ENCODE results near the gene DLG2.

DLG2 gene

DNA sequence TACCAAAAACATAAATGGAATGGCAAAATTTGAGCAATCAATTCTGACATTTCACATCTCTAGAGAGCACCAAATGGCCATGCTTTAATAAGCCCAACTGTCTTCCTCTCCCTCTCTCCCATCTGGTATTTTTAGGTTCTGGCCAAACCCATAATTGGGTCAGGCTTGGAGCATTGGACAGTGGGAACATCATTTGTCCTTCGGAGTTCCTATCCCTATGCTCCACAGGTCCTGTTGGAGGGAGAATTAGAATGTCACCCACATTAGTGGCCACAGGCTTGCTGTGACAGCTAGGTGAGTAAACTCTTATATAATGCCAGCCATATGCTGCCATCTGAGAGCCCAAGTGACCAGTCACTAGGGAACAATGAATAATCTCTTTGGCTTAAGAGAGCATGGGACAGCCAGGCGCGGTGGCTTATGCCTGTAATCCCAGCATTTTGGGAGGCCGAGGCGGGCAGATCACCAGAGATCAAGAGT is 2090.0 kb downstream of the DLG2 start:
- TF ChIP-seq, protein P1, sequence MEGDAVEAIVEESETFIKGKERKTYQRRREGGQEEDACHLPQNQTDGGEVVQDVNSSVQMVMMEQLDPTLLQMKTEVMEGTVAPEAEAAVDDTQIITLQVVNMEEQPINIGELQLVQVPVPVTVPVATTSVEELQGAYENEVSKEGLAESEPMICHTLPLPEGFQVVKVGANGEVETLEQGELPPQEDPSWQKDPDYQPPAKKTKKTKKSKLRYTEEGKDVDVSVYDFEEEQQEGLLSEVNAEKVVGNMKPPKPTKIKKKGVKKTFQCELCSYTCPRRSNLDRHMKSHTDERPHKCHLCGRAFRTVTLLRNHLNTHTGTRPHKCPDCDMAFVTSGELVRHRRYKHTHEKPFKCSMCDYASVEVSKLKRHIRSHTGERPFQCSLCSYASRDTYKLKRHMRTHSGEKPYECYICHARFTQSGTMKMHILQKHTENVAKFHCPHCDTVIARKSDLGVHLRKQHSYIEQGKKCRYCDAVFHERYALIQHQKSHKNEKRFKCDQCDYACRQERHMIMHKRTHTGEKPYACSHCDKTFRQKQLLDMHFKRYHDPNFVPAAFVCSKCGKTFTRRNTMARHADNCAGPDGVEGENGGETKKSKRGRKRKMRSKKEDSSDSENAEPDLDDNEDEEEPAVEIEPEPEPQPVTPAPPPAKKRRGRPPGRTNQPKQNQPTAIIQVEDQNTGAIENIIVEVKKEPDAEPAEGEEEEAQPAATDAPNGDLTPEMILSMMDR (IDR thresholded peaks at IDR 0.05; ENCODE audit: borderline replicate concordance, control extremely low read depth, extremely low read depth, insufficient read depth, missing control alignments) = no peak
- no peak for DNase-seq (ENCODE audit: low spot score)
- in situ Hi-C loops (cut with MboI; ENCODE audit: low sequenced_read_pairs, unreplicated experiment) = no loop called here

DNA sequence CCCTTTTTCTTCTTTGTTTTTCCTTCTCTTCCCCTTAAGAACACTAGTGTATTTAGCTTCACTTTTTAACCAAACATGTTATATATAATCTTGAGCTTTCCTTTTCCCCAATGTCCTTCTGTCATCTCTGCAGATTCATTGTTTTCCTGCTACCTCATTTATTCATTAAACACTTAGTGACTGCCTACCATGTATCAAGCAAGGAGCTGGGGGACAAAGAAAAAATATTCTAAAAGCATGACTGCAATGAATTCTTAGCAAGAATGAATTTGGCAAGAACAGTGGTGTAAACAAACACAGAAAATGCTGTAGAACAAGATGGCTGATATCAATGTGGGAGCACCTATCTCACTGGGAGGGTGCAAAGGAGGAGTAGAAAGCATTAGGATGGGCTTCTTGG is 2094.0 kb downstream of the DLG2 start:
- DNase-seq (ENCODE audit: low spot score) = no peak
- in situ Hi-C loops (cut with MboI; ENCODE audit: low sequenced_read_pairs, unreplicated experiment) = no loop called here
- TF ChIP-seq, protein P1 (IDR thresholded peaks at IDR 0.05; ENCODE audit: borderline replicate concordance, control extremely low read depth, extremely low read depth, insufficient read depth, missing control alignments) = no peak

DNA sequence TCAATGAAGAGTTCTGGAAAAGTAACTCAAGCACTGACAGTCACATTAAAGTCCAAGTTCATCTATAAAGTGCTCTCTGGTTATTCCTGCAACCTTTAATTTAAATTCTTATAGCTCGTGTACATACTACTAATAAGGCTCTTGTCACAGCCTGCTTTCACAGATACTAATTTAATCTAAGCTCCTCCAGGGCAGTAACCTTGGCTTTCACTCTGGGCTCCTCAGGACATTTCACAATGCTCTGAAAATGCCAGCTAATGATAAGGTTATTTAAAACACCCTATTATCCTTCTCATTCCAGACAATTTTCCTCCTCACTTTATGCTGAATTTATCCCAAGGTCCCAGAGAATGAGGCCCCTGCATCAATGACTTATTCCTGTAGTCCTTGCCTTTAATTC is 2098.3 kb downstream of the DLG2 start:
- no peak for DNase-seq (ENCODE audit: low spot score)
- TF ChIP-seq, protein P1 (IDR thresholded peaks at IDR 0.05; ENCODE audit: borderline replicate concordance, control extremely low read depth, extremely low read depth, insufficient read depth, missing control alignments) = no peak
- in situ Hi-C loops (cut with MboI; ENCODE audit: low sequenced_read_pairs, unreplicated experiment) = no loop called here

DNA sequence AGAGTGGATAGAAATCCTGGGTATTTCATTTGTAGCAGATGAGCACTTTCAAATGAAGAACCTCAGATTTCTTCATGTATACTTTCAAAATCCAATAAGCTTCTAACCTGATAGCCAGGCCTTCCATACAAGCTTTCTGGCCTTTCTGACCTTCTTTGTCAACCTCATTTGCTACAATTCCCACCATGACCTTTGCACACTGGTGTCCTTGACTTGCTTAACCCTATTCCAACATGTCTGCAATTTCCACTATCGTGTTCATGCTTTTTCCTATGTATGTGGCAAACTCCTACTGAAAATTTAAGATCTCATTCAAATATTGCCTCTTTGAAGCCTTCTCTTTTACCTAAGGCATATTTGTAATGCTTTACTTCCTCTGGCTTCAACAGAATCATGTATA is 2098.9 kb downstream of the DLG2 start:
- in situ Hi-C loops (cut with MboI; ENCODE audit: low sequenced_read_pairs, unreplicated experiment) = no loop called here
- TF ChIP-seq, protein P1 (IDR thresholded peaks at IDR 0.05; ENCODE audit: borderline replicate concordance, control extremely low read depth, extremely low read depth, insufficient read depth, missing control alignments) = no peak
- no peak for DNase-seq (ENCODE audit: low spot score)

DNA sequence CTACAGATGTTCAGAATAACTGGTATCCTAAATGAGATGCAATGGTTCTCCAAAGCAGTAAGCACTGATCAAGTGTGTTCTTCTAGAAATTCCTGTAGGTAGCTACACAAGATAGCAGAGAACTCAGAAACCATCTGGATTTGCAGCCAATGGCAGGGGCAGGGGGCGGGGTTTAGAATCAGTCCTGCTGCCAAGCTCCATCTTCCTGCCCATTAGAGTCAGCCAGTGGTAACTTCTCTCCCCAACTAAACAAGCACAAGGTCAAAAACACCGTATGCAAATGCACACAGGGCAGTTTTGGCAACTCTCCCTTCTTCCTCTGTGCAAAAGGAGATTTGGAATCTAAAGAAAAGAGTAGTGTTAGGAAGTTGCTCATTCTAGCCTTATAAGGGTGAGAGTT is 2103.5 kb downstream of the DLG2 start:
- in situ Hi-C loops (cut with MboI; ENCODE audit: low sequenced_read_pairs, unreplicated experiment) = no loop called here
- DNase-seq (ENCODE audit: low spot score) = no peak
- TF ChIP-seq, protein P1 (IDR thresholded peaks at IDR 0.05; ENCODE audit: borderline replicate concordance, control extremely low read depth, extremely low read depth, insufficient read depth, missing control alignments) = no peak

DNA sequence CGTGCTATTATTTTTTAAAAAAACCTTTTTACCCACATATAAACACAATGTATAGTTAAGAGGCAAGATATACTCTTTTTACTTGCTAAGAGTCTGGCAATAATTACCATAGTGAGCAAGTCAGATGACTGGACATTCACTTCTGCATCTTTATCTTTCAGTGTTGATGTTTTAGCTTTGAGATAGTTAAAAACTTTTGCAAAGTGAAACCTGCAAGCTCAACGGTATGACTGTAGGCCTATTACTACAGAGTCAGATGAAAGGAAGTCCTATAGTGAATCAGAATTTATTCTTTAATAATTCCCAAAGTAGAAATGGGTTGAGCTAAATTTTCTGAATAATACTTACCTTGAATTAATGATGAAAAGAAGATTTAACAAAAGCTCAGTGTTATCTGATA is 2104.2 kb downstream of the DLG2 start:
- TF ChIP-seq, protein P1 (IDR thresholded peaks at IDR 0.05; ENCODE audit: borderline replicate concordance, control extremely low read depth, extremely low read depth, insufficient read depth, missing control alignments) = no peak
- in situ Hi-C loops (cut with MboI; ENCODE audit: low sequenced_read_pairs, unreplicated experiment) = no loop called here
- no peak for DNase-seq (ENCODE audit: low spot score)
